MM.1S (cell line): Measurements from ENCODE around the gene HOXC4.

Experiments used
- EZH2 ChIP-seq: fragments of 300-600 bp; sonication (generic); optimal IDR thresholded peaks from 2 replicates; pipeline ENCODE3; 2017; ENCODE audit warnings: low read depth, mild to moderate bottlenecking, antibody characterized with exemption, low read length, mixed read lengths
- TF ChIP-seq, protein P1 (sequence below): fragments of 300-600 bp; sonication (generic); IDR thresholded peaks from 2 replicates; pipeline ENCODE4 v1.5.1; 2016; ENCODE audit warnings: antibody characterized with exemption, low read length, mixed read lengths

DNA sequence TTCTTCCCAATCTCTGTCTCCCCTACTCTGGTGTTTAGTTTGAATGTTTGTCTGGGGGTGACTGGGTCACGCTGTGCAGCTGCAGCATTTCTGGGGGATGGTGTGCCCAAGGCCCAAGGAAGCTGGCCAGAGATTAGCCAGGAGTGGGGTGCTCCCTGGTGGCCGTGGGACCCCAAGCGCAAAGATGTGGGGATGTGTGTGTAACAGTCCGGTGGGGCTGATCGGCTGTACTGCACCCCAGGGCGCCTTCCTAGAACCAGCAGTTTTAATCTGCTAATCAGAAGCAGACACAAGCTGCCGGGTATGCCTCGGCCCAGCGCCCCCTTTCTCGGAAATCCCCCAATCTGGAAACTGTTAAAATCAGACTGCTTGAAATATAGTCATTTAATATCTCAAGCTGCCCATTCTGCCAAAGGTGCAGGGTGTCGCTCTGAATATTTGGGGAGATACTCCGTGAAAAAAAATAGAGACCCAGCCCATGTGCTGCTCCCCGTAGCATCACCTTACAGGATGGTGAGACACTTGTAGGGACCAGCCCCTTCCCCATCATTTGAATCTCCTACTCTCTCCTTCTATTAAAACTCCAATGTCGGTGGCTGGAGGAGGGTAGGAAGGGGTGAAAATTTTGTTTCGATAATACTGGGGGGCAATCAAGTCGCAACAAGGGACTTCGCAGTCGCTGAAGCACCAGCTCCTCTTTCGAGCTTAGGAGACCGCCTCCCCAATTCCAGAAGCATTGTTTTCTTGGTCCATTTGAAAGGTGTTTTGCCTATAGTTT is 49.4 kb upstream of the HOXC4 start:
- no peak for TF ChIP-seq EZH2
- TF ChIP-seq, protein P1, sequence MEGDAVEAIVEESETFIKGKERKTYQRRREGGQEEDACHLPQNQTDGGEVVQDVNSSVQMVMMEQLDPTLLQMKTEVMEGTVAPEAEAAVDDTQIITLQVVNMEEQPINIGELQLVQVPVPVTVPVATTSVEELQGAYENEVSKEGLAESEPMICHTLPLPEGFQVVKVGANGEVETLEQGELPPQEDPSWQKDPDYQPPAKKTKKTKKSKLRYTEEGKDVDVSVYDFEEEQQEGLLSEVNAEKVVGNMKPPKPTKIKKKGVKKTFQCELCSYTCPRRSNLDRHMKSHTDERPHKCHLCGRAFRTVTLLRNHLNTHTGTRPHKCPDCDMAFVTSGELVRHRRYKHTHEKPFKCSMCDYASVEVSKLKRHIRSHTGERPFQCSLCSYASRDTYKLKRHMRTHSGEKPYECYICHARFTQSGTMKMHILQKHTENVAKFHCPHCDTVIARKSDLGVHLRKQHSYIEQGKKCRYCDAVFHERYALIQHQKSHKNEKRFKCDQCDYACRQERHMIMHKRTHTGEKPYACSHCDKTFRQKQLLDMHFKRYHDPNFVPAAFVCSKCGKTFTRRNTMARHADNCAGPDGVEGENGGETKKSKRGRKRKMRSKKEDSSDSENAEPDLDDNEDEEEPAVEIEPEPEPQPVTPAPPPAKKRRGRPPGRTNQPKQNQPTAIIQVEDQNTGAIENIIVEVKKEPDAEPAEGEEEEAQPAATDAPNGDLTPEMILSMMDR, result no peak
